Head of caudate nucleus (tissue), 42 donors: ENCODE results near the gene SYNDIG1.

ENCODE experiments used
- DNase-seq, 42 donors: peaks; one replicate each; pipeline versions ENCODE4 v3.0.0 to v3.0.0-alpha.2; 2020 to 2021; ENCODE audit warnings: mixed read lengths in 7 of 42
- intact Hi-C: fragments of 100-400 bp; cut with DNase I; formaldehyde crosslinking; loops from one replicate; pipeline ENCODE4 v1.15.0; 2022

Gene SYNDIG1

DNA sequence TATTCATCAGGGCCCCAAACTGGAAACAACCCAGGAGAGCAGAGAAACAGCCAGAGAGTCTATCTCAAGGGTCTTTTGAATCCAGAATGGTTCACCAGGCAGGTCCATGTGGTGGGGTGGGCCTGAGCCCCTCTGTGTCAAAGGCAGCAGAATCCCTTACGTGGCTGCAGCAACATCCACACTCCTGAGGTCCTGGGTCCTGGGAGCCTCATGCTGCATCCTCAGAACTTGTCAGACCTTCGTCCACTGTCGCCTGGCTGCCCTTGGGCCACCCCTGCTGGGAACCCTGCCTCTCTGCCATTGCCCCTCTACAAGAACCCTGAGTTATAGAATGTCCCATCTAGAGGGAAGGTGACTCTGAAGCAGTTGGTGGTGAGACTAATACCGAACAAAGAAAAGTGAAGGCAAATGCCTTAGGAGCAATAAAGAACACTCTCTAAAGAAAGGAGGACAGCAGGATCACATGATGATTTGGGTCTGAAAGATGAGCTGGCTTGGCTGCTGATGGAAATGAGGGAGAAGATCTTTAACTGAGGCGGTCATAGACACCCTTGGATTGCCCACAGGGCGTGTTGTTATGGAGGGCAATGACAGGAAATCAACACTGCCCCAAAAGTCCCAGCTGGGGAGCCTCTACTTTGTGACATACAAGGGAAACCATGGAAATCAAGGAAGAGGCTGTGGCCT lies 161.2 kb downstream of the SYNDIG1 start:
- intact Hi-C loops: no loop called here
- peak in 3 of 42 donors; percentile 4 to 27 (median 9) for DNase-seq

DNA sequence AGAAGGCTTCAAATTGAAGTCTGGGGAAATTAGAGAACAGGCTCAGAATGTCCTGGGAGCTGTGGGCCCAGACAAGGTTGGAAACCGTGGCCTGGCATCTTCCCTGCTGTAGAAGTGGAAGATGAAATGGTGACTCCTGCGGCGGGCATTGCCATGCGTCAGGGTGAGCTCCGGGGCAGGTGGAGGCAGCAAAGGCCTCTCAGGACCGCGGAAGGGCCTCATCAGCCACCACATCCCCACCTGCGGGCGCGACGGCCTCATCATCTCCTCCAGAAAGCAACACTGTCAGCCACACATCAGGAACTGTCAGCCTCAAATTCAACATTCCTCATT lies 161.7 kb downstream of the SYNDIG1 start:
- intact Hi-C loops: no loop called here
- peak in 2 of 42 donors; percentile 14 to 40 for DNase-seq

DNA sequence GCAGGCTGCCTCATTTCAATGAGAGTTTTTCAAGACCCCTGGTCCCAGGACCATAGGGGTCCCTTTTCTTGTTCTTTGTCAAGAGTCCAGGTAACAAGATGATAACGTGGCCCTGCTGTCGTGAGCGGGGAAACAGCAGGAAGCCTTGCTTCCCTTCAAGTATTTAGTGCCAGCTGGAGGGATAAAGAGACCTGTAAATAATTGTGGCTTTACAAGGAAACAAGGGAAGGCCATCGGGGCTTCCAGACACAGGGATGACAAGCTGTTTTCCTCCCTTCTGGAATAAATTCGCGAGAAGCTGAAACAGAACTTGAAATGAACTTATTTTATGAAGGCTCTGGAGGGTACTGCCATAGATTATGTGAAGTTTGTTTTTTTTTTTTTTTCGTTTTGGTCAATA lies 163.2 kb downstream of the SYNDIG1 start:
- DNase-seq: peak in 2 of 42 donors; percentile 0 to 32
- intact Hi-C loops: no loop called here

DNA sequence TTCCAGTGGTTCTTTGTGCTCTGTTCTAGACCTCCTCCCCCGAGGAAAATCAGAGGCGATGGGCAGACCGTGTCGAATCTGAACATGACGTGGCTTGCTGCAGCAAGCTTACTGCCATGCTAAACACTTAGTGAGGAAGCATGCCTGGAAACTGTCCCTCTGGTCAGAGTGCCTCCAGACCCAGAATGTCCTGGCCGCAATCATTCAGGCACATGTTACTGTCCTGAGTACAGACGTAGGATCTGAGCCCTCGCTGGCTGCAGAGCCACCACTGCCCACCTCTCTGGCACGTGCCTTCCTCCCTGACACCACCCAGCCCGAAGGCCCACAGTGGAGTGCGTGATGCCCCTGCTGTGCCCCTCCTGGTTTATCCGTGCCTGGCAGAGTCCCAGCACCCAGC lies 163.6 kb downstream of the SYNDIG1 start:
- DNase-seq: peak in 1 of 42 donors; percentile 31
- intact Hi-C loops: no loop called here

DNA sequence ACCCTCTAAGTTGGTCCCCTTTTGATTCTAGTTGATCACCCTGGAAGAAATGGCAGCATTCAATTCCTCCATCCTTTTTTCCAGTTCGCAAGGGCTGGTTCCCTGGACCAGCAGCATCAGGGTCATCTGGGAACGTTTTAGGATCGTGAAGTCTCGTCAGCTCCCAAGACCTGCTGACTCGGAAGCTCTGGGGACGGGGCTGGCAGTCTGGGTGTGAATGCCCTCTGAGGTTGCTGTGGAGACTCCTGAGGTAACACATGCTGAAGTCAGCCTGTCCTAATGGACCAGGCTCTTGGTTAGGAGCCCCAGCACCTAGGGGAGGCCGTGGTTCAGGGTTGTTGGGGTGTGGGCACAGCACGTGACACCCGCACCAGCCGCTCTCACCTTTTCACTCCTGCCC lies 164.1 kb downstream of the SYNDIG1 start:
- intact Hi-C loops: no loop called here

DNA sequence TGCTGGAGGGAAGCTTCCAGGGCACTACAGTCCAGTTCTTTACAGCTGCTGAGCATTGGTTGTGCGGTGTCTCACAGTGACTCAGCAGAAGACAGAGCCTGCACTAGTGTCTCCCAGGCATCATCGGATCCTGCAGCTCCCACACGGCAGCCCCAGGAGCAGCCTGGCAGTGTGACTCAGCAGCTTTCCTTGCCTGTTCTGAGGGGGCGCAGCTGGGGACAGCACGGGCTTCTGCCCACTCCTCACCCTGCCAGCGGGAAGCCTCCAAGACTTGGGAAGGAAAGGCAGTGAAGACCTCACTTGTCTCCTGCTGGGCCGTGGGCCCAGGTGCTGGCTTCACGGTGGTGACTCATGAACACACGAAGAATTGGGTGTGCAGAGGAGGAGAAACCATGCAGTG lies 165.4 kb downstream of the SYNDIG1 start:
- intact Hi-C loops: no loop called here
- DNase-seq: peak; percentile 51 to 93 (median 80)

More for the DNA sequence above, 164.1 kb downstream of the SYNDIG1 start:
- DNase-seq: peak in 2 of 42 donors; percentile 16 to 41

DNA sequence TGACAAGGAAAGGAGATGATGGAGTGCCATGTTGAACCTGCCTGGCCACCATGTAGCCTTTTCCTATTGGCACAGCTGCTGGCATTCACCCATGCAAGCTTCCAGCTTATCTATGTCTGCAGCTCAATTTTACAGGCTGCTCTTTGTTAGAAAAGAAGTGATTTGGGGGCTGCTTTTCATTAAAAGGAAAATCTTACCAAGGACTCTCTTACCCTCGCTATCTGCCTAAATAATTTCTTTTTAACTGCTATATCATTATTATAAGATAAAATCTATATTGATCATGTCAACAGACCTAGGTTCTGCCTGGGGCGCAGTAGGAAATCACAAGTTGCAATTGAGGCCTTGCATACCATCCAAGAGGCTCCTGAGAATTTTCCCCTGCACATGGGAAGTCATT lies 167.2 kb downstream of the SYNDIG1 start:
- intact Hi-C loops: no loop called here
- peak in 2 of 42 donors; percentile 1 to 5 for DNase-seq

DNA sequence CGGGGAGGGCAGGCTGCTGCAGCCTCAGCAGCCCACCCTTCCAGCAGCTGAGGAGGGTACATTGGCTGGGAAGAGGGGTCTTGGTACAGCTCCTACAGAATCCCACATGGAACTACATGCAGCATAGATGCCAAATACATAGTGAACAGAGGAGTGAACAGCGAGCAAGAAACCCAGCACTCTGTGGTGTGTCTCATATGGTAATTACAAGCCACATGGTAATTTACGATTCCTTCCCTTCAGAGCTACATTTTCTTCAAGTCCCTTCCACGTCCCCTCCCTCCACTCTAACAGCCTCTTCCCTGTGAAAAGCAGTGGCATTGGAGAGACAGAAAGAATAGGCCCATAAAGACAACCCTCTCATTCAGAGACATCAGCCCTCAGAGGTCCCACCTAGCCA lies 167.7 kb downstream of the SYNDIG1 start:
- DNase-seq: peak in 3 of 42 donors; percentile 1 to 37 (median 2)

DNA sequence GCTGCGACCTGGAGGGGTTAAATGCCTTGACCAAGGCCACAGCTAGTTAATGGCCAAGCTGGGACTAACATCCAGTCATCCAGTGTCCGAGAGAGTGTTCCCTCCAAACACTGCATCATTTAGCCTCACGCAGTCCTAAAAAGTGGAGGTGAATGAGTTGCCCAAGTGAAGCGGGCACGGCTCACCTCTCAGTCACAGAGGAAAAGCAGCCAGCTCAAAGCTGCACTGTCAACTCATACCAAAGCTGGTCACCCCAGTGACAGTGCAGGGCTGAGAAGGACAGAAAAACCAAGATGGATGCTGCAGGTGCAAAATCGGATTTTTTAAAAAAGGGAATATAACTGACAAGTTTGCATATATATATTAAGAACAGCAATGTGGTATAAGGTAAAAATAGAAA lies 168.5 kb downstream of the SYNDIG1 start:
- DNase-seq: peak in 2 of 42 donors; percentile 1 to 29
- intact Hi-C loops: no loop called here

More for the DNA sequence above, 167.7 kb downstream of the SYNDIG1 start:
- intact Hi-C loops: no loop called here

DNA sequence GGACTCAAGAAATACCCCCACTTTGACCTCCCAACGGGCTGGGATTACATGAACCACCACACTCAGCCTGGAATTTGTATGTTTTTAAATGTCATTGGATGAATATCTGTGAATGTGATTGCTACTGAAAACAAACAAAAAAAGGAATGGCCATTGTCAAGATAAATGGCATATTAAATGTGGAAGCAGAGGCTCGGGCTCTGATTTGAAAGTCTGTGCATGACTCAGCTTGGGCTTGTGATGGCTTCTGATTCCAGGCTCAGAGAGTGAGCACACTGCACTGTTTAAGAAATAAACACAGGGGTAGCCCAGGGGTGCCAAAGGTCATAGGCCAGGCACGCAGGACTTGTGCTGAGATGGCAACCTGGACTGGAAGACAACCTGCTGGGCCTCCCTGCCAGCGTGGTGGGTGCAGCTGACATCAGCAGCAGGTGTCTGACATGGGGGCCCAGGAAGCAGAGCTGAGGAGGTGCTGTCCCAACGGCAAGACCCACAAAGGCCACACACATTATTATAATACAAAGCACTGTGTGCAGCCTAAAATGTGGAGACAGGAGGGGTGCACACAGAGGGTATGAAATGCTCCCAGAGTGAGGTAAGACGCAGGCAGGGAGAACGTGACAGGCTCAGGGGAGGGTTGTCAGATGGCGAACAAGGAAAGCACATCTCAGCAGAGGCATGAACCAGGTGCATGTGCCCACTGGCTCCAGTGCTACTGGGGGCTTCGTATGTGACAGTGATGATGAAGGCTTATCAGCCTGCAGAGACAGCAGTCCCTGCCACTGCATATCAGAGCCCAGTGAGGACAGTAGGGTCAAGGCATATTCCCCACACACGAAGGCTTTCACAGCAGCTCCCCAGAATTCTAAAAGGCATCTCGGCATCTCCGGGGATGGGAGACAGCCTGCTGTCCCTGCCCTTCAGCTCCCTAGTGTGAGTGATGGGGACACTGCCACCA lies 169.4 kb downstream of the SYNDIG1 start:
- intact Hi-C loops: no loop called here
- peak in 4 of 42 donors; percentile 2 to 46 (median 22) for DNase-seq

DNA sequence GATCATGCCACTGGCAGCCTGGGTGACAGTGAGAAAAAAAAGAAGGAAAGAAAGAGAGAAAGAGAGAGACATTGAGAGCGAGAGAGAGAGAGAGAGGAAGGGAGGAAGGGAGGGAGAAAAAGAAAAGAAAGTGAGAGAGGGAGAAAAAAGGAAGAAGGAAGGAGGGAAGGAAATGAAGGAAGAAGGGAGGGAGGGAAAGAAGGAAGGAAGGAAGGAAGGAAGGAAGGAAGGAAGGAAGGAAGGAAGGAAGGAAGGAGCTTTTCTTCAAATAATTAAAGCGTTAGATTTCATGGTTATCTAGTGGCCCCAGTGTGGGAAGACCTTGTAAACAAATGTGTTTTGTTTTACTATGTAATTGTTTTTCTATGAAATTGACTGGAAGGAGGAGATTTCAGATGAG lies 170.8 kb downstream of the SYNDIG1 start:
- DNase-seq: no peak
- intact Hi-C loops: no loop called here

DNA sequence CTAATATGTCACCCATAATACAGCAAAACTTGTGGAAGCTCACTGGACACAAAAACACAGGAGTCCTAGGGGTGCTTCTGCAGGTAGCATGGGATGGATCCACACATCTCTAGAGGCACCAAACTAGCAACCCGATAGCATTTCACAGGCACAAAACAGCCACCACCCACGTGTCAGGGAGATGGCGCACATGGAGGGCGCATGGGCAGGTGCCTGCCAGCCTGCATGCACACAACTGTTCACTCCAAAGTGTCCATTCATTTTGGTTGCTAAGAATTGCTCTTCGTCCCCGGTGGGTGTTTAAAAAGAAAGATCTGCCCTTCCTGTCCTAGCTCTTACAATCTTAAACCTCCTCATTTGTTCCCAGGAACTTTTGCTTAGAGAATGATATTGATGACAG lies 171.3 kb downstream of the SYNDIG1 start:
- intact Hi-C loops: no loop called here
- DNase-seq: peak in 4 of 42 donors; percentile 1 to 36 (median 22)

DNA sequence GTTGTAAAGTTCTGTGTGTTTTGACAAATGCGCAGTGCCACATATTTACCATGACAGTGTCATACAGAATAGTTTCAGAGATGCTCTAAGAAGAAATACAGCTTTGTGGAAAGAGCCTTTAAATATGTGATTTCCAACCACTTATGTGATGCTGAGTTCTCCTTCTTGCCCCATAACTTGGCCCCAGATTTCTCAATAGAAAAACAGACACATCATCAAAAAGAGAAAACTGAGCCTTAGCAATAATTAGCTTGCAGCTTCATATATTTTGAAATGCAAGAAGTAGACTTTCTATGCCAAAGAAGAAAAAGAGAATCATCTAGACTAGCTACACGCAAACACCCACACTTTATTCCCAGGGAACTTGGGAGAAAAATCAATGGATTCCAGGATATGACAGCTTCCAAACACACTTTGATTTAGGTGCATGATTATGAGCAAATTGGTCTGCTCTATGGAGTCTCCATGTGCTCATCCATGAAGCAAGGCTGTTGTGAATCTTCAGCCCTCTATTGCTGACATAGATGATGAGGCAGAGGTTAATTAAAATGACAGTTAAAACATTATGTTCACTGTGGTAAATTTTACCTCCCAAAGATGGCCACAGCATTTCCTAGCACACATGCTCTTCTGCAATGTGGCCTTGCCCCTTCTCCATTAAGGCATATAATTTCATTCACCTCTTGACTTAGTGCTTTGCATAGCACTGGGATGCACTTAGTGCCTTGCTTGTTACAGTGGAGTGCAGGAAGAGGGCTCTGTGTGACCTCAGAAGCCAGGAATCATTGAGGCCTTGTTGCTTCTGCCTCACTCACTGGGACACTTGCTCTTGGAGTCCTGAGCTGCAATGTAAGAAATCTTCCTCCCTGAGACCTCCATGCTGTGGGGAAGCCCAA lies 174.6 kb downstream of the SYNDIG1 start:
- peak in 5 of 42 donors; percentile 1 to 19 (median 11) for DNase-seq
- intact Hi-C loops: no loop called here

DNA sequence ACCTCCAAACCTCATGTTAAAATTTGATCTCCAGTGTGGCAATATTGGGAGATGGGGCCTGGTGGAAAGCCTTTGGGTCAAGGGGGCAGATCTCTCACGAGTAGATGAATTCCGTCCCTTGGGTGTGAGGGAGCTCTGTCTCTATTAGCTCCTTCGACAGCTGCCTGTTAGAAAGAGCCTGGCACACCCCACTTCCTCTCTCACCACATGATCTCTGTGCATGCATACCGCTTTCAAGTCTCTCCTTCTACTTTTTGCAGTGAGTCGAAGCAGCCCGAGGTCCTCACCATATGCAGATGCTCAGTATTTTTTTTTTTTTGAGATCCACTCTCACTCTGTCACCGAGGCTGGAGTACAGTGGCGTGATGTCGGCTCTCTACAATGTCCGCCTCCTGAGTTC lies 176.9 kb downstream of the SYNDIG1 start:
- peak in 8 of 42 donors; percentile 4 to 41 (median 18) for DNase-seq
- intact Hi-C loops: no loop called here

DNA sequence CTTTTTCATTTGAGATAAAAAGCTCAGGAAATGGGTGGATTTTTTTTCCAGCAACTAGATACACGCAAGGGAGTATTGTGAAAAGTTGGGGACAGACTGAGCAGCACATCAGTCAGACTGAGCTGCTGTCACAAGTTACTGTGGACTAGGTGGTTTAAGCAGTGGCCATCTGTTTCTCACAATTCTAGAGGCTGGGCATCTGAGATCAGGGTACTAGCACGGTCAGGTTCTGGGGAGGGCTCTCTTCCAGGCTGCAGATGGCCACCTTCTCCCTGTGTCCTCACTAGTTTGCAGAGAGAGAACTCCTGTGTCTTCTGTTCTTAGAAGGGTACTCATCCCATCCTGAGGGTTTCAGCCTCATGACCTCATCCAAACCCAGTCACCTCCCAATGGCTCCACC lies 178.3 kb downstream of the SYNDIG1 start:
- peak in 3 of 42 donors; percentile 1 to 5 (median 1) for DNase-seq
- intact Hi-C loops: no loop called here

DNA sequence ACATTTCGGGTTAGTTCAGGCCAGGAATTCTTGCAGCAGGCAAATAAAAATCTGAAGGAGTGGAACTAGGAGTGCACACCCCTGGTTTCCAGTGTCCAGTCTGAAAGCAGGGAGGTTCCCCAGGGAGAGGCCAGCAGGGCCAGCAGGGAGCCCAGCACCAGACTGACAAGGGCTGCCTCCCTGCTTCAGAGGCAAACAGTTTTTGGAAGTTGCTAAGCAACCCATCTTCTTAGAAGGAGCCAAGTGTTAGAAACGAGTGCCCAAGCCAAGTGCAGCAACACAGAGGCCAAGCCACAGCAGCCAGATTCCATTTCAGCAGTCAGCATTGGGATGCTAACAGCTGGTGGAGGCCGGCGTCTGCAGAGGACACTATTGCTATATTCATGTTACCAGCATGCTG lies 179.1 kb downstream of the SYNDIG1 start:
- DNase-seq: peak in 7 of 42 donors; percentile 5 to 33 (median 13)

DNA sequence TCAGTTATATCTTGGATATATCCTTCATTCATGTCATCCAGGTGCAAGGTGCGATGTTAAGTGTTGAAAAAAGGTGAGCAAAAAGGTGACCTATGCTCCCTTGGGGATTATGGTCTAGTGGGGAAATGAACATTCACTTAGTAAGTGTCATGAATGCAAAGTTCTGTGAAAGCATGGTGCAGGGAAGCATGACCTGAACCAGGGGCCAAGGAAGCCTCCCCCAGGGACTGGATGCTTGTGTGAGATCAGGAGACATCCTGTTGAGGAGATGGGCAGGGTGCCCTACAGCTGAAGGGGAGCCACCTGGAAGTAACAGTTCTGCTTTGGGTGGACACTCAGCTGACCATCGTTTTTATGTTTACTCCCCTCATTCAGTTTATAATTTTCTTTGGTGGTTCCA lies 179.5 kb downstream of the SYNDIG1 start:
- intact Hi-C loops: no loop called here
- peak in 5 of 42 donors; percentile 4 to 30 (median 7) for DNase-seq

More for the DNA sequence above, 179.1 kb downstream of the SYNDIG1 start:
- intact Hi-C loops: no loop called here

DNA sequence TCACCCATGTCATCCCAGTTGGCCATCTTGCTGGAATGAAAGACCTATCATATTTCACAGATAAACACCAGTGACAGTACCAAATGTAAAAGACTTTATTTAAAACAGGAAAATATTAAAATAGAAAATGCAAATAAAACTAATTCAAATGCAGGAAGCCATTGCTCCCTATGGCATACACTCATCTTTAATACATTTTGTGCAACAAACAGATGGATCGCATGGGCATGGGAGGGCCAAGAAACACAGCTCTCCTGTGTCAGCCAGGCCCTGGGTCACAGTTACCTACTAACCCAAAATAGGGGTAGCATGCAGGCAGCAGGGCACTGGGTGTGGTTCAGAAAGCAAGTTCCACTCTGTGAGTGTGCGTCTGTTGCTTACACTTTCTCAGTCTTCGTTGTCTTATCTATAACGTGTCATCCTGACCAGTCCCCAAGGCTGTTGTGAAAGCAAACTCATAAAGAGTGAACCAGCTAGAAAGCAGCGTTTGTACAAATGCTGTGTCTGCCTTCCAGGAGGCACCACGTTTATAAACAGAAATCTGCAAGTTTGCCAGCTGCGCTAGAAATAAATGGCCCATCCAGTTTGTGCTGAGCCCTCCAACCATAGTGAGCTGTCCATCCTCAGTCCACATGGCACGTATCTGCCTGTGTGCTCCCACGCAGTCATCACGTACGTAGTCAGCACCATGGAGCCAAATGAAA lies 180.5 kb downstream of the SYNDIG1 start:
- peak in 9 of 42 donors; percentile 8 to 61 (median 30) for DNase-seq
- intact Hi-C loops: no loop called here
